HCT116 (cell line): ENCODE data around the gene NFX1. TPM values are rescaled to one million over a fixed set of nuclear protein-coding genes. Genes with fewer than 3 reads are reported as not detected.

ENCODE experiments used
- ATAC-seq: fragments of 200-7000 bp; cut with Tn5 transposase; 2 replicates; pipeline ENCODE4 v1.9.1; 2020; ENCODE audit warnings: mild to moderate bottlenecking, moderate library complexity
- BruUV-seq: library from RNA; stranded (reverse); fragments of 400-500 nt; replicated peaks from 2 replicates; lab custom pipeline; 2021; lab: Mats Ljungman, UMichigan
- CTCF ChIA-PET: fragments of 300-600 bp; sonication (Branson Sonifier 250); formaldehyde crosslinking; loops from one replicate; lab custom pipeline; 2021; ENCODE audit warnings: antibody characterized with exemption; lab: Charles Lee
- POLR2A ChIA-PET: fragments of 300-600, 350-600 bp; sonication (Branson Sonifier 250); formaldehyde crosslinking; loops from one replicate; lab custom pipeline; 2021; ENCODE audit warnings: antibody characterized with exemption; lab: Charles Lee
- RAD21 ChIA-PET, 2 experiments: fragments of 300-600 bp; sonication (Branson Sonifier 250); formaldehyde crosslinking; loops; one replicate each; lab custom pipeline; 2023; ENCODE audit warnings: low total read pairs in 2 of 2; ENCODE audit not compliant: uncharacterized antibody in 2 of 2, unreplicated experiment in 2 of 2, low non-redundant PET in 1 of 2; lab: Charles Lee
- DNase-seq: peaks from one replicate; pipeline ENCODE4 v3.0.0-alpha.2; 2010; ENCODE audit warnings: low read depth, low spot score
- H2AFZ ChIP-seq: fragments of 200-600 bp; shearing (Covaris generic), sonication (generic); 2 replicates; pipeline ENCODE4 v1.6.1; 2017; ENCODE audit warnings: low read depth, mixed run types, mixed read lengths, antibody characterized with exemption, low read length; ENCODE audit not compliant: poor library complexity, severe bottlenecking
- H3K27ac ChIP-seq: 2 replicates; pipeline ENCODE4 v1.5.1; 2012; ENCODE audit warnings: low read depth, low read length
- H3K27me3 ChIP-seq: fragments of 200-600 bp; sonication (generic); 2 replicates; pipeline ENCODE4 v1.6.1; 2016; ENCODE audit warnings: mixed run types, low read length, mixed read lengths; ENCODE audit not compliant: insufficient read depth
- H3K36me3 ChIP-seq, 2 experiments: fragments of 200-500 bp in 1 of 2; fragments of 200-600 bp in 1 of 2; sonication (Bioruptor generic) in 1 of 2; sonication (generic) in 1 of 2; 2 replicates each; pipeline versions ENCODE4 v1.5.1 to v1.6.1; 2014 to 2016; ENCODE audit warnings: low read length in 2 of 2, inconsistent platforms in 1 of 2, mixed read lengths in 1 of 2, mixed run types in 1 of 2; ENCODE audit not compliant: insufficient read depth in 2 of 2, control insufficient read depth in 1 of 2
- H3K4me1 ChIP-seq, 2 experiments: fragments of 200-600 bp in 1 of 2; sonication (generic) in 1 of 2; 2 replicates each; pipeline versions ENCODE4 v1.5.1 to v1.6.1; 2012 to 2017; ENCODE audit warnings: low read length in 2 of 2, inconsistent platforms in 1 of 2, mild to moderate bottlenecking in 1 of 2, mixed read lengths in 1 of 2, mixed run types in 1 of 2, moderate library complexity in 1 of 2; ENCODE audit not compliant: insufficient read depth in 2 of 2, control insufficient read depth in 1 of 2
- H3K4me2 ChIP-seq: fragments of 200-600 bp; sonication (generic); 2 replicates; pipeline ENCODE4 v1.6.1; 2017; ENCODE audit warnings: mixed run types, low read length, mixed read lengths
- H3K4me3 ChIP-seq, 2 experiments: fragments of 200-600 bp in 1 of 2; sonication (generic) in 1 of 2; replicated peaks in 1 of 2; 2 replicates each; pipeline ENCODE4 v1.5.1; 2011 to 2016; ENCODE audit warnings: low read length in 2 of 2, control low read depth in 1 of 2, low read depth in 1 of 2, mild to moderate bottlenecking in 1 of 2, mixed read lengths in 1 of 2, mixed run types in 1 of 2
- H3K79me2 ChIP-seq: fragments of 200-600 bp; sonication (generic); 2 replicates; pipeline ENCODE4 v1.6.1; 2017; ENCODE audit warnings: mild to moderate bottlenecking, mixed run types, low read length, moderate library complexity, mixed read lengths; ENCODE audit not compliant: insufficient read depth
- H3K9ac ChIP-seq: fragments of 200-600 bp; sonication (generic); 2 replicates; pipeline ENCODE4 v1.6.1; 2016; ENCODE audit warnings: low read length, mixed read lengths
- H3K9me2 ChIP-seq: fragments of 200-600 bp; sonication (generic), shearing (Covaris generic); 2 replicates; pipeline ENCODE4 v1.6.1; 2017; ENCODE audit warnings: mixed run types, mild to moderate bottlenecking, moderate library complexity; ENCODE audit not compliant: insufficient read depth
- H3K9me3 ChIP-seq, 2 experiments: fragments of 200-500 bp in 1 of 2; fragments of 200-600 bp in 1 of 2; sonication (Bioruptor generic) in 1 of 2; sonication (generic) in 1 of 2; 2 replicates each; pipeline ENCODE4 v1.6.1; 2014 to 2017; ENCODE audit warnings: low read length in 2 of 2, mixed read lengths in 2 of 2, inconsistent platforms in 1 of 2, low read depth in 1 of 2, mild to moderate bottlenecking in 1 of 2, mixed run types in 1 of 2, moderate library complexity in 1 of 2; ENCODE audit not compliant: control insufficient read depth in 1 of 2, insufficient read depth in 1 of 2
- H4K20me1 ChIP-seq: fragments of 200-600 bp; sonication (generic), shearing (Covaris generic); 2 replicates; pipeline ENCODE4 v1.6.1; 2017; ENCODE audit warnings: mixed run types, mild to moderate bottlenecking, moderate library complexity; ENCODE audit not compliant: insufficient read depth
- CEBPB ChIP-seq: IDR thresholded peaks from 2 replicates; pipeline ENCODE4 v1.6.1; 2012; ENCODE audit warnings: low read depth
- ELF1 ChIP-seq: IDR thresholded peaks from 2 replicates; pipeline ENCODE4 v1.6.1; 2012; ENCODE audit warnings: low read depth, borderline replicate concordance
- EZH2 ChIP-seq: fragments of 200-600 bp; sonication (generic); IDR thresholded peaks from 2 replicates; pipeline ENCODE4 v1.6.1; 2017; ENCODE audit warnings: antibody characterized with exemption, mixed run types
- EZH2phosphoT487 ChIP-seq: fragments of 200-600 bp; IDR thresholded peaks from 2 replicates; pipeline ENCODE4 v1.6.1; 2018; ENCODE audit warnings: antibody characterized with exemption, borderline replicate concordance
- REST ChIP-seq: IDR thresholded peaks from 2 replicates; pipeline ENCODE4 v1.6.1; 2012; ENCODE audit warnings: low read depth
- SIN3A ChIP-seq: IDR thresholded peaks from 2 replicates; pipeline ENCODE4 v1.6.1; 2012; ENCODE audit warnings: low read depth
- intact Hi-C: fragments of 100-400 bp; cut with micrococcal nuclease; formaldehyde crosslinking; loops from 2 replicates; pipeline ENCODE4 v1.10.0; 2022
- total RNA-seq: library from RNA; stranded (reverse); gene quantifications from one replicate; pipeline ENCODE4 v1.2.1, GENCODE V29; 2021; ENCODE audit not compliant: unreplicated experiment

Gene NFX1
- total RNA-seq, 1 experiment from 2014 or later: 31.7 TPM

GRCh38 chr9:33265211-33265865, 25.0 kb upstream of the NFX1 start:
- H3K27ac ChIP-seq: peak overlapping the region; percentile 31
- H2AFZ ChIP-seq: no peak overlapping the region
- H3K4me1 ChIP-seq: peaks cover 3 to 16% of the 10 kb centered on the region in 2 experiments; a peak in 3 of 4 replicates
- BruUV-seq: no TSS peak
- no peaks in the 10 kb centered on the region for H3K27me3 ChIP-seq
- ATAC-seq: peak; percentile 2
- ChIA-PET POLR2A (no interaction called here), CTCF (no interaction called here)
- peak overlapping the region; percentile 99 for H3K4me2 ChIP-seq
- H3K36me3 ChIP-seq: peaks cover 31 to 34% of the 10 kb centered on the region in 2 experiments
- TF ChIP-seq ELF1 (no peak), SIN3A (peak; percentile 16; the same call in 1 of the 2 replicates), CEBPB (no peak), EZH2phosphoT487 (no peak), EZH2 (no peak)
- TF ChIP-seq, all 23 proteins: peak for 1
- H3K9me3 ChIP-seq: no peaks in the 10 kb centered on the region
- intact Hi-C loops: loop anchor here (2.0 kb wide), 1 partner anchor 37 kb away; no protein-coding TSS in a partner anchor
- H3K4me3 ChIP-seq: peak overlapping the region; percentile 65 to 99
- no peaks in the 10 kb centered on the region for H3K9me2 ChIP-seq
- peak overlapping the region; percentile 93 for H3K9ac ChIP-seq
- no peaks in the 10 kb centered on the region for H4K20me1 ChIP-seq
- RAD21 ChIA-PET: no interaction called here
- no peak for DNase-seq
- H3K79me2 ChIP-seq: peaks cover 61% of the 10 kb centered on the region

GRCh38 chr9:33267151-33267767, 23.1 kb upstream of the NFX1 start:
- CTCF ChIA-PET: no interaction called here
- H3K9me3 ChIP-seq: no peaks in the 10 kb centered on the region
- intact Hi-C loops: no loop called here

More at GRCh38 chr9:33267151-33267767, 23.1 kb upstream of the NFX1 start:
- Histone ChIP-seq H4K20me1 (no peaks in the 10 kb centered on the region), H3K27me3 (no peaks in the 10 kb centered on the region), H3K4me2 (no peak overlapping the region), H2AFZ (no peak overlapping the region), H3K9me2 (no peaks in the 10 kb centered on the region), H3K9ac (no peak overlapping the region), H3K27ac (no peak overlapping the region), H3K4me1 (peaks cover 3 to 16% of the 10 kb centered on the region in 2 experiments; a peak in 3 of 4 replicates), H3K4me3 (no peak overlapping the region), H3K36me3 (peaks cover 23 to 33% of the 10 kb centered on the region in 2 experiments; a peak in 3 of 4 replicates), H3K79me2 (peaks cover 44% of the 10 kb centered on the region)
- no TSS peak for BruUV-seq
- POLR2A ChIA-PET: no interaction called here
- no peak for ATAC-seq
- no peak for DNase-seq
- RAD21 ChIA-PET: no interaction called here
- no peak for TF ChIP-seq REST
